Measurements from ENCODE around the gene CHDH. TPM values are rescaled to one million over a fixed set of nuclear protein-coding genes. Genes with fewer than 3 reads are reported as not detected.

Gene CHDH
- total RNA-seq: 0.07 and 0.25 TPM in 2 replicates

- no peak for DNase-seq (ENCODE audit: low read depth, low spot score)
These were observed at the start of gene CHDH, which contains the start of gene IL17RB for GRCh38 chr3:53846134-53846850. Gene CHDH, minus strand, starts transcription at chr3:53846419. Its CDS starts 22,411 bp downstream, at chr3:53824008. Gene IL17RB, plus strand, starts transcription at chr3:53846568. Its CDS starts 21 bp downstream, at chr3:53846589.

GRCh38 chr3:53892286-53892637 lies 46.0 kb upstream of the CHDH start:
- no peak for DNase-seq (ENCODE audit: low read depth, low spot score)

- peak; percentile 99 for DNase-seq (ENCODE audit: low read depth, low spot score)
These were observed 45.5 kb upstream of the CHDH start, which contains the start of gene SELENOK for GRCh38 chr3:53891497-53892285. Gene SELENOK, minus strand, starts transcription at chr3:53891859.

GRCh38 chr3:53890726-53891475 lies 44.7 kb upstream of the CHDH start:
- DNase-seq (ENCODE audit: low read depth, low spot score): no peak

GRCh38 chr3:53888232-53888631 lies 42.0 kb upstream of the CHDH start:
- DNase-seq (ENCODE audit: low read depth, low spot score): no peak

- no peak for DNase-seq (ENCODE audit: low read depth, low spot score)
These were observed 41.2 kb upstream of the CHDH start for GRCh38 chr3:53887446-53887845.

GRCh38 chr3:53885239-53885638 lies 39.0 kb upstream of the CHDH start:
- DNase-seq (ENCODE audit: low read depth, low spot score): no peak

GRCh38 chr3:53884623-53885022 lies 38.4 kb upstream of the CHDH start:
- no peak for DNase-seq (ENCODE audit: low read depth, low spot score)

GRCh38 chr3:53883008-53883407 lies 36.8 kb upstream of the CHDH start:
- DNase-seq (ENCODE audit: low read depth, low spot score): no peak

GRCh38 chr3:53881691-53882593 lies 35.7 kb upstream of the CHDH start, which contains the start of gene ACTR8:
Gene ACTR8, minus strand, starts transcription at chr3:53882152. Its CDS starts 51 bp downstream, at chr3:53882101.
- DNase-seq (ENCODE audit: low read depth, low spot score): peak; percentile 49

GRCh38 chr3:53880396-53881345 lies 34.5 kb upstream of the CHDH start:
- no peak for DNase-seq (ENCODE audit: low read depth, low spot score)

- no peak for DNase-seq (ENCODE audit: low read depth, low spot score)
These were observed 19.7 kb upstream of the CHDH start for GRCh38 chr3:53865732-53866499.

GRCh38 chr3:53863145-53863544 lies 16.9 kb upstream of the CHDH start:
- no peak for DNase-seq (ENCODE audit: low read depth, low spot score)

- DNase-seq (ENCODE audit: low read depth, low spot score): no peak
These were observed 16.0 kb upstream of the CHDH start for GRCh38 chr3:53862241-53862640.

- DNase-seq (ENCODE audit: low read depth, low spot score): no peak
These were observed 14.0 kb upstream of the CHDH start for GRCh38 chr3:53860196-53860595.

- DNase-seq (ENCODE audit: low read depth, low spot score): no peak
These were observed 13.0 kb upstream of the CHDH start for GRCh38 chr3:53859178-53859577.

- no peak for DNase-seq (ENCODE audit: low read depth, low spot score)
These were observed 12.0 kb upstream of the CHDH start for GRCh38 chr3:53858096-53858741.

- no peak for DNase-seq (ENCODE audit: low read depth, low spot score)
These were observed 10.7 kb upstream of the CHDH start for GRCh38 chr3:53856964-53857363.

Data from pulmonary artery endothelial cell (primary cell).